GM18517 (cell line): ENCODE measurements around the gene SYNE2.
"Not testable (repeated sequence)": the region's sequence is repeated elsewhere in the genome, so short reads cannot be mapped to it uniquely, and the experiment has no call there.

Experiments
- ATAC-seq: cut with Tn5 transposase; IDR thresholded peaks from one replicate; pipeline ENCODE4 v1.9.1; 2021; ENCODE audit warnings: mild to moderate bottlenecking, moderate library complexity; ENCODE audit not compliant: unreplicated experiment

Gene SYNE2

GRCh38 chr14:64117671-64118402, 265.0 kb downstream of the SYNE2 start:
- ATAC-seq = no peak

- not testable (repeated sequence) for ATAC-seq
Observed at GRCh38 chr14:64118403-64118742, 265.6 kb downstream of the SYNE2 start.

GRCh38 chr14:64118892-64119291, 266.1 kb downstream of the SYNE2 start:
- ATAC-seq = no peak

- ATAC-seq = no peak
Observed at GRCh38 chr14:64119500-64119899, 266.7 kb downstream of the SYNE2 start.

GRCh38 chr14:64119980-64120379, 267.2 kb downstream of the SYNE2 start:
- ATAC-seq = no peak

GRCh38 chr14:64123241-64123822, 270.5 kb downstream of the SYNE2 start:
- ATAC-seq = no peak

- ATAC-seq = no peak
Observed at GRCh38 chr14:64125270-64125669, 272.5 kb downstream of the SYNE2 start.

GRCh38 chr14:64126548-64126947, 273.7 kb downstream of the SYNE2 start:
- ATAC-seq = no peak

GRCh38 chr14:64137657-64138290, 285.0 kb downstream of the SYNE2 start:
- no peak for ATAC-seq

- ATAC-seq = no peak
Observed at GRCh38 chr14:64147126-64147790, 294.5 kb downstream of the SYNE2 start.

GRCh38 chr14:64149921-64150320, 297.1 kb downstream of the SYNE2 start:
- no peak for ATAC-seq

- no peak for ATAC-seq
Observed at GRCh38 chr14:64158608-64159007, 305.8 kb downstream of the SYNE2 start.

GRCh38 chr14:64159588-64159987, 306.8 kb downstream of the SYNE2 start:
- no peak for ATAC-seq

GRCh38 chr14:64170181-64170580, 317.4 kb downstream of the SYNE2 start:
- ATAC-seq = no peak

GRCh38 chr14:64174922-64175782, 322.3 kb downstream of the SYNE2 start:
- ATAC-seq = no peak

- no peak for ATAC-seq
Observed at GRCh38 chr14:64176330-64176729, 323.5 kb downstream of the SYNE2 start.

- no peak for ATAC-seq
Observed at GRCh38 chr14:64178814-64179213, 326.0 kb downstream of the SYNE2 start.

GRCh38 chr14:64182908-64183307, 330.1 kb downstream of the SYNE2 start:
- ATAC-seq = not testable (repeated sequence)

GRCh38 chr14:64184103-64184729, 331.4 kb downstream of the SYNE2 start:
- ATAC-seq = no peak

GRCh38 chr14:64185184-64185583, 332.4 kb downstream of the SYNE2 start:
- no peak for ATAC-seq
